Epithelial cell of proximal tubule (primary cell): ENCODE measurements around the gene MAPKAP1. TPM values are rescaled to one million over a fixed set of nuclear protein-coding genes. Genes with fewer than 3 reads are reported as not detected.

ENCODE experiments used
- DNase-seq: peaks from one replicate; pipeline ENCODE4 v3.0.0-alpha.2; 2011; ENCODE audit warnings: low read depth
- H3K4me3 ChIP-seq: 2 replicates; pipeline ENCODE4 v1.5.1; 2011; ENCODE audit warnings: low read depth, mild to moderate bottlenecking, low read length
- total RNA-seq: library from RNA; depleted of rRNA; stranded (reverse); fragments of >200 nt; gene quantifications from 2 replicates; pipeline ENCODE4 v1.2.3, GENCODE V29; 2015
- TF ChIP-seq, protein P1 (sequence below): conservative IDR thresholded peaks from 2 replicates; pipeline ENCODE4 v1.5.1; 2012; ENCODE audit warnings: low read depth, mild to moderate bottlenecking, low read length

Gene MAPKAP1
- total RNA-seq, 1 donor from 2014 or later = 100 TPM

DNA sequence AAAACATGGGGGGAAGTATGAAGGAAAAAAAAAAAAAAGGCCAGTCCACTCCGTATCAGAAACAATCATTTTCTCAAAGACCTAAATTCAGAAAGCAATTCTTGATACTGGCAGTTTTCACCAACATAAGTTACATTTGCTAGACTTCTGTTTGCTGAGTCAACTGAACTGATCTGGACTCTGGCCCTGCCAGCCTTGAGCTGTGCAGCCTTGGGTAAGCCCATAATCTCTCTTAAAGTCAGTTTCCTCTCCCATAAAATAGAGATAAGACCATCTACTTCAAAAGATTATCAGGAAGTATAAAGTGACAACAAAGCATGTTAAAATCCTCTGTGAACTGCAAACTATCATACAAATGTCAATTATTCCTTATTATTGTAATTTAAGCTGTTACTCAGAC, 106.8 kb downstream of the MAPKAP1 start:
- no peak for DNase-seq
- TF ChIP-seq, protein P1, sequence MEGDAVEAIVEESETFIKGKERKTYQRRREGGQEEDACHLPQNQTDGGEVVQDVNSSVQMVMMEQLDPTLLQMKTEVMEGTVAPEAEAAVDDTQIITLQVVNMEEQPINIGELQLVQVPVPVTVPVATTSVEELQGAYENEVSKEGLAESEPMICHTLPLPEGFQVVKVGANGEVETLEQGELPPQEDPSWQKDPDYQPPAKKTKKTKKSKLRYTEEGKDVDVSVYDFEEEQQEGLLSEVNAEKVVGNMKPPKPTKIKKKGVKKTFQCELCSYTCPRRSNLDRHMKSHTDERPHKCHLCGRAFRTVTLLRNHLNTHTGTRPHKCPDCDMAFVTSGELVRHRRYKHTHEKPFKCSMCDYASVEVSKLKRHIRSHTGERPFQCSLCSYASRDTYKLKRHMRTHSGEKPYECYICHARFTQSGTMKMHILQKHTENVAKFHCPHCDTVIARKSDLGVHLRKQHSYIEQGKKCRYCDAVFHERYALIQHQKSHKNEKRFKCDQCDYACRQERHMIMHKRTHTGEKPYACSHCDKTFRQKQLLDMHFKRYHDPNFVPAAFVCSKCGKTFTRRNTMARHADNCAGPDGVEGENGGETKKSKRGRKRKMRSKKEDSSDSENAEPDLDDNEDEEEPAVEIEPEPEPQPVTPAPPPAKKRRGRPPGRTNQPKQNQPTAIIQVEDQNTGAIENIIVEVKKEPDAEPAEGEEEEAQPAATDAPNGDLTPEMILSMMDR = no peak
- H3K4me3 ChIP-seq = no peak overlapping the region

DNA sequence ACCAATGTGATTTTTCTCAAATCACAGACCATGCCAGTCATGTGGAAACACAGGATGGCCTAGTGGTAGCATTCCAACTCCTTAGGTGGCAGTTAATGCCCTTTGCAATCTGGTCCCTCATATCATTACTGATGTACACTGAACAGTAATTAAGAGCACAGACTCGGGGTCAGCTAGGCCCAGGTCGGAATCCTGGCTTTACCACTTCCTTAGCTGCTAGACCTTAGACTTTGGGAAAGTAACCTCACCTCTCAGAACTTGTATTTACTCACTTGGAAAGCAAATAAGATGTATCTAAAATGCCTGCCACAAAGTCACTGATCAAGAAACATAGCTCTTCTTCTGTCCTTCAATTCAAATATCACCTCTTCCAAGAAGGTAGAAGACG, 112.8 kb downstream of the MAPKAP1 start:
- TF ChIP-seq, protein P1 = no peak
- no peak overlapping the region for H3K4me3 ChIP-seq
- DNase-seq = no peak

DNA sequence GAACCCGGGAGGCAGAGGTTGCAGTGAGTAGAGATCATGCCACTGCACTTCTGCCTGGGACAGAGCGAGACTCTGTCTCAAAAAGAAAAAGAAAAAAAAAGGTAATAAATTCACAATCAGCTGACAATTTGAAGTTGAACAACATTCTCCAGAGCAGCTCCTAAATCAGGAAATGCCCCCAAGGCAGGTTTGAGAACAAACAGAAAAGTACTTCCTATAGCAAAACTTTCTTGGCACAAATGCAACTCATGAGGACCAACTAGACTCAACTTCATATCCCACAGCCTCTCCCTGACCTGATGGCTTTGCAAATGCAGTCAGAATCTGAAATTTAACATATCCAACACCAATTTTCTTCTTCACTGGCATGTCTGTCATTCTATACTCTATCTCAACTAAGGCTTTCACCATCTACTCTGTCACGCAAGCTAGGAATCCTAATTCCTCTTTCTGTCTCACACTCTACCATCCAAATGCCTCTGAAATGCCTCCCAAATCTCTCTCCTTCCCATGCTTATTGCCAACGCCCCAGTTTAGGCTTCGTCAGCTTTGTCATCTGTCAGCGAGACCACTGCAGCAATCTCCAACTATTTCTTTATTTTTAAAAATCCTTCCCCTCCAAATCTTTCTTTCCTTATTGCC, 113.3 kb downstream of the MAPKAP1 start:
- H3K4me3 ChIP-seq = no peak overlapping the region
- DNase-seq = no peak
- TF ChIP-seq, protein P1 = no peak

DNA sequence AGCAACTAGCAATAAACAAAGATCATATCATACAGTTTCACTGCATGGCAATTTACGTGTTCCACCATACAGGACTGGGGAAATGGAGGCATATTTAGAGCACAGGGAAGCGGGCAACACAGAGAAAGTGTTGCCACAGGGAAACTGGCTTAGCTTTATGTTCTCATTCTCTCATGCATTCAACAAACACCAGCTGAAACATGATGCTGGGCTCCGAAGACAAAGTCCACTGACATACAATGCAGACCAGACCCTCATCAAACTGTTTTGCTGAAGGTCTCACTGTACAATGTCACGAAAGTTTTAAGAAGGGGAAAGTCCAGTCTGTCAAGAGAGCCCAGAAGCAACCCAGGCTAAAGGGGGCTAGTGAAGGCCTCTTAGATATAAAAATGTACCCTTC, 115.1 kb downstream of the MAPKAP1 start:
- TF ChIP-seq, protein P1 = no peak
- H3K4me3 ChIP-seq = no peak overlapping the region
- DNase-seq = no peak

DNA sequence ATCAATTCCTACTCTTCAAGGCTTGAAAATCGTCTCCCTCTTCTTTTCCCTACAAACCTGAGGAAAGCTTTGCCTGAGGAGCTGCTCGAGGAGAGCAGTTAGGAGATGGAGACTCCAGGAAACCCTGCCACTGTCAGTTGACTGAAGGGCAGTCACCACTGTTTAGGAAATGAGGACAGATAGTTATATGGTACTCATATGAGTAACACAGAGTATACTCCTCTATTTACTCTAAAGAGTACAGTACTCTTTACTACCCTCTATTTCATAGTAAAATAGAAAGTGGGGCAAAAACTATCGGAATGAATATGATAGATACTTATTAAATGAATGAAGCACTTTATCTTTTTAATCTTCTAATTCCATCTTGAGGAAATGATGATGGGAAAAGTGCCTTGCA, 115.8 kb downstream of the MAPKAP1 start:
- no peak for DNase-seq
- H3K4me3 ChIP-seq = no peak overlapping the region
- TF ChIP-seq, protein P1 = no peak

DNA sequence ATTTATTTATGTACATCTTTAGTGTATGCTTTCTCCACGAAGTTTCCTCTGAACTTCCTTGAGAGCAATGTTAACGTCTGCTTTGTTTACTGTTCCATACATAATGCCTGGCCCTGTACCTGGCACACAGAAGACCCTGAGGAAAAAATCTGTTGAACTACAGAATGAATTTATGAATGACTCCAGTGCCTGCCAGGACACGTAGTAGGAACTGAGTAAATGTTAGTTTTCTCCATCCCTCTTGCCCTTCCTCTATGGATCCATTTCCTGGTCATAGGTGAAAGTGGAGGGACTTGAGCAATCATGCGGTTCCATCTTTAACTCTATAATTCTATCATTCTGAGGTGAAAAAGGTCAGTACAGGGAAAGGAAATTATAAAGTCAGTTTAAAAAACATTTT, 117.7 kb downstream of the MAPKAP1 start:
- no peak overlapping the region for H3K4me3 ChIP-seq
- TF ChIP-seq, protein P1 = no peak
- DNase-seq = no peak

DNA sequence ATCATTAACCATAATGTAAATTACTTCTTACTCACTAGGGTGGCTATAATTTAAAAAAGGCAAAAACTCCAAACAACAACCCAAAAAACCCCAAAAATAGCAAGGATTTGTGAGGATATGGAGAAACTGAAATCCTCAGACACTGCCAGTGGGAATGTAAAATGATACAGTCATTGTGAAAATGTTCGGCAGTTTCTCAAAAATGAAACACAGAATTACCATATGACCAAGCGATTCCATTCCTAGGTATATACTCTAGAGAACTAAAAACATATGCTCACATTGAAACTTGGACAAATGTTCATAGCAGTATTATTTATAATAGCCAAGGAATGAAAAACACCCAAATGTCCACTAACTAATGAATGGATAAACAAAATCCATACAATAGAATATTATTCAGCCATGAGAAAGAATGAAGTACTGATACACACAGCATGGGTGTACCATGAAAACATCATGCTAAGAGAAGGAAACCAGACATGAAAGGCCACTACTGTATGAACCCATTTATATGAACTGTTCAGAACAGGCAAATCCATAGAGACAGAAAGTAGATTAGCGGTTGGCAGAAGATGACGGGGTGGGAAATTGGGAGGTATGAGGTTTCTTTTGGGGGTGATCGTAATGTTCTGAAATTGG, 119.1 kb downstream of the MAPKAP1 start:
- H3K4me3 ChIP-seq = no peak overlapping the region
- TF ChIP-seq, protein P1 = no peak

More for the DNA sequence above, 119.1 kb downstream of the MAPKAP1 start:
- no peak for DNase-seq
